Stimulated activated CD4-positive, alpha-beta T cell treated with anti-CD3 and anti-CD28 coated beads, Interleukin-12 subunit alpha, Interleukin-12 subunit beta, amount 100 ng/mL, for 24 hours (primary cell): Measurements from ENCODE around the gene SLC38A11.

Experiments
- DNase-seq, 2 experiments: peaks; one replicate each; pipeline ENCODE4 v3.0.0-alpha.2; 2020; ENCODE audit warnings: low read depth in 2 of 2

Gene SLC38A11

GRCh38 chr2:164972216-164972615 lies 16.9 kb upstream of the SLC38A11 start:
- DNase-seq: no peak

GRCh38 chr2:164969909-164970690 lies 14.8 kb upstream of the SLC38A11 start:
- DNase-seq: no peak

DNA sequence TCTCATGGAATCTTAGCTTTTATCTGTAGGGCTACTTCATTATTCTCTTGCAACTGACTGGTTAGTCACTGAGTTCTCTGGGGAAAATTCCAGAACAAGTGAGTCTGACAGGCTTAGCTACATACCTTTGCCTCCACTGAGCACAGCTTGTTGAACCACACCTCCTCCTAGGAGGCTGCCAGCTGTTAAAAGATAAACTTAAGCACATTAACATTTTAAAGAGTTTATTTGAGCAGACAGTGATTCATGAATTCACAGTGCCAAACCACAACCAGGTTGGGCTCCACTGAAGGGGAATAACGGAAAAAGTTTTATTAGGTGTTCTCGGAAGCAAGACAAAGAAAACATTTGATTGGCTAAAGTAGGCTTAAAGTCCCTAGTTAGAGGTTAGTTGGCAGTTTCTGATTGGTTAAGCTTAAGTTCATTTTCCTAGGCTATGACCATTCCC lies 12.5 kb upstream of the SLC38A11 start:
- DNase-seq: no peak

DNA sequence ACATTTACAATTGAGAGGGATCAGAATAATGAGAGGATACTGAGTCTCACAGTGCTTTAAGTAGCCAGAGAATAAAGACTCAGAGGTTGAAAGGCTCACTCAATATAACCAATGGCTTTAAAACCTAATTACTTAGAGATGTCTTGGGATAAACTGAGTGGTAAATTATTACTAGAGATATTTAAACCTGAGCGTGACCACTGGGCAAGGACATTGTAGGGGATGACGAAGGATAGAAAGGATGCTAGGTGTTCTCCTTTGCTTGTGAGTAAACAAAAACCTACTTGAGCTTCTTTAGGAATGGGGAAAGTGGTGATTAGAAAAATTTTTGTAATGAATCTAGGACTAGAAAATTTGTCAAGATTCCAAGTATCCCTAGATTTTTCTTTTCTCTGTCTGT lies 12.0 kb upstream of the SLC38A11 start:
- DNase-seq: no peak

GRCh38 chr2:164964700-164965099 lies 9.4 kb upstream of the SLC38A11 start:
- no peak for DNase-seq

DNA sequence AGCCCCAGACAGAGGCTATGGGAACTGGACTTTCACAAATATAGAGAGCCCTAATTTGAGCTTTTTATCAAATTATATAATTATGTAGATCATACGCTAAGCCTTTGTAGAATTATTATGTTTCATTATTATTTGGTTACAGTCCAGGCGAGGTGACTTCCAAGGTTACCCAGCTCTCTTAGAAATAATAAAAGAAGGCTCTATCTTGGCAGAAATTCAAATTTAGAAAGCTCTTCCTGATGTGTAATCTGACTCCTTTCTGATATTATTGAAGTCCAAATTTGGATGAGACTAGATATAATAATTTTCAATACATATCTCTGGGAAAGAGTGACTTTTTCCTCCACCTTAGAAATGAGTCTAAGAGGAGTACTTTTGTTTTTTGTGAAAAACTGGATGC lies 4.8 kb upstream of the SLC38A11 start:
- no peak for DNase-seq

DNA sequence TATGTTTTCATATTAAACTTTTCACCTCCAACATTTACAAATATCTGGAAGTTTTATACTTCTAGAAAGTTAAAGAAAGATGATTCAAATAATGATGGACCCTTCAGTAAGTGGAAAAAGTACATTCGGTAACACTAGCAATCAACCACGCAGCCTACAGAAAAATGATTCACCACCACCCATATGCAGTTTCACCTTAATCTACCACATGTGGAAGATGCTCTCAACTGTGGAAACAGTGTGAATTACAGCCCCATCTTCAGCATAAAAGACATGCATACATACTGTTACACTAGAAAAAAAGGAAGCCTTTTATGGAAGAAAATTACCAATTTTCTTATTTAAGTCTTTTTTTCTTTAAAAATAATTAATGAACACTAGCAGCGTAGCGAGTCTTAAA lies 1.1 kb downstream of the SLC38A11 start:
- no peak for DNase-seq

- no peak for DNase-seq
Measured at GRCh38 chr2:164953279-164953678, 2.0 kb downstream of the SLC38A11 start.

DNA sequence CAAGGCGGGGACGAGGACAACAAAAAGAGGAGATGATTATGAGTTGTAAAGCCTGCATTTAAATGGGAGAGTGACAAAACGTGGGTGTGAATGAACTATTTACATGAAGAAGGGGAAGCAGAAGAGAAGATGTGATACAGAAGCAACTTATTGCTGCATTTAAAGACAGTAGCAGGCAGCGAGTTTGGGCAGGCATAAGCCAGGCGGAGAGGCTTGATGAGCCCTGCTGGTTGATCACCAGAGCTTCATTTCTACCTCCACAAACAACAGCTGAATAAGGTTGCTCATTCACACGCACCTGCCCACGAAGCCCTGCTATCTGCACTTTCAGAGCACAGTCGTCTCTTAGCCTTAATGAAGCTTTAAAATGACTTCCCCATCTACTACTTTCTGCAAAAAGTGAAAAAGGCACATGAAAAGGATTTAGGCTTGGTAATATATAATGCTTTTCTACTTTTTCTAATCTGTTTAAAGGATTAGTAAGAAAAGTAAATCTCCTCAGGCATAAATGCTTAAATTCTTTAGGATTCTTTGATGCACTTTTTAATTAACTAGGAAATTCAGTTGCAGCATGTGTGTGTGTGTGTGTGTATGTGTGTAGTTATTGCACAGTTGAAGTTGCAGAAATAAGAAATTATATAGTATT lies 3.1 kb downstream of the SLC38A11 start:
- no peak for DNase-seq

DNA sequence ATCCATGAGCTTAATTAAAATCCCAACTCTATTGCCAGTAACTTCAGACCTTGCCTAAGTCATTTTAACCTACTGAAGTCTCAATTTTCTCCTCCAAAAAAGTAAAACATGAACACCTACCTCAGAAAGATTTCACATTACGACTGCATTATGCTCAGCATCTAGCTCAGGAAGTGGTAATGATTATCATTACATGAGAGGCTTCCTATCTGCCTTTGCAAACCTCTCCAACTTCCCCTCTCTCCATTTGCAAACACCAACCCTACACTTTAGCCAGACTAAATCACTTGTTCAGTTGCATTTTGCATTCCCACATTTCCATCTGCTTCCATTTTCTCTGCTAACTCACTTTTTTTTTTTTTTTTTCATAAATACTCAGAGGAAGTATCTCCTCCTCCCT lies 6.8 kb downstream of the SLC38A11 start:
- DNase-seq: no peak

GRCh38 chr2:164947281-164947680 lies 8.0 kb downstream of the SLC38A11 start:
- no peak for DNase-seq

GRCh38 chr2:164943289-164943688 lies 12.0 kb downstream of the SLC38A11 start:
- no peak for DNase-seq

DNA sequence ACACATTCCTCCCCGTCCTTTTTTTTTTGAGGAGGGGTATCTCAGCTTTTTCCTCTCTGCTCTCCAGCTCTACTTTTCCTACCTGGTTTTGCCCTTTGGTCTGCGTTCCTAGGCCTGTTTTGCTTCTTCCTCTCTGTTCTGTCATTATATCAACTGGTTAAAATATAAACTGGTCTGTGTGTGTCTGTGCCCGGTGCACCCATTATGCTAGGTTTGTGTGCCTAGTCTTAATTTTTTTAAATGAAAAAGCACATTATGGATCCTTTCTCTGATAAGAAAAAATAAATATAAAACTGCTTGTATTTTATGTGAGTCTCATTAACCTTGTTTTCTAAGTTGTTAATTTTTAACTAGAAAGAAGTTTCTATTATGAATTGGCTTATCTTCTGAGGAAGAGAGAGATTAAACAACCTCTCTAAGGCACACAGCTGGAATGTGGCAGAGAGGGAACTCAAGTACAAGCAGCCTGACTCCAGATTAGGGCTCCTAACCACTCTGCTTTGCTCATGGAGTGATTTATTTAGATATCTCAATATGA lies 17.4 kb downstream of the SLC38A11 start:
- DNase-seq: no peak

- DNase-seq: no peak
Measured at GRCh38 chr2:164935118-164936101, 19.9 kb downstream of the SLC38A11 start.

GRCh38 chr2:164934401-164935117 lies 20.8 kb downstream of the SLC38A11 start:
- DNase-seq: no peak

DNA sequence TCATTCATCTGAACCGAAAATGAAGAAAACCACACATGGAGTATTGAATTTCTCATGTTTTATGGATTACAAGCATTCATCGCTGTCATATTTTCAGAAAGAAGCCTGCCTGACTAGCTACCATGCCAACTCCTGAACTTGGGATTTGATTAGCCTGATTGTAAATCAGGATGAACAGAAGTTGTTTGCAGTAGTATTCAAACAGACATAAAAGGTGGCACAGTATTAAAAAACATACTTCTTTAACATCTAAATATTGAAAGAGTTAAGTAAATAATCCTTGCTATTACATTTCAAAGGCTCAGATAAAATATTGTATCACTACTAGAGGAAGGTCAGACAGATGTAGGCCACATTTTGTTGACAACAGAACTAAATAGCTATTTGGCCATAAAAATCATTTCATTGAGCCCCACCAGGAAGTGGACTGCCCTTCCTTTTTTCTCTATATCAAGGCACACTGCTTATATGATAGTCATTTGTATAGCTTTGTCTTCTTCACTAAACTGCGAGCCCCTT lies 21.6 kb downstream of the SLC38A11 start:
- DNase-seq: no peak

DNA sequence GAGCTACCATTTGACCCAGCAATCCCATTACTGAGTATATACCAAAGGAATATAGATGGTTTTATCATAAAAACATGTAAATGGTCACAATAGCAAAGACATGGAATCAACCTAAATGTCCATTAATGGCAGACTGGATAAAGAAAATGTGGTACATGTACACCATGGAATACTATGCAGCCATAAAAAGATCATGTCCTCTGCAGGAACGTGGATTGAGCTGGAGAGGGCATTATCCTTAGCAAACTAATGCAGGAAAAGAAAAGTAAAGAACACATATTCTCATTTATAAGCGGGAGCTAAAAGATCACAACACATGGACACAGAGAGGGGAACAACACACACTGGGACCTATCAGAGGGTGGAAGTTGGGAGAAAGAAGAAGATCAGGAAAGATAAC lies 22.9 kb downstream of the SLC38A11 start:
- DNase-seq: no peak

- DNase-seq: no peak
Measured at GRCh38 chr2:164928101-164928673, 27.1 kb downstream of the SLC38A11 start.

GRCh38 chr2:164922134-164922533 lies 33.2 kb downstream of the SLC38A11 start:
- no peak for DNase-seq

DNA sequence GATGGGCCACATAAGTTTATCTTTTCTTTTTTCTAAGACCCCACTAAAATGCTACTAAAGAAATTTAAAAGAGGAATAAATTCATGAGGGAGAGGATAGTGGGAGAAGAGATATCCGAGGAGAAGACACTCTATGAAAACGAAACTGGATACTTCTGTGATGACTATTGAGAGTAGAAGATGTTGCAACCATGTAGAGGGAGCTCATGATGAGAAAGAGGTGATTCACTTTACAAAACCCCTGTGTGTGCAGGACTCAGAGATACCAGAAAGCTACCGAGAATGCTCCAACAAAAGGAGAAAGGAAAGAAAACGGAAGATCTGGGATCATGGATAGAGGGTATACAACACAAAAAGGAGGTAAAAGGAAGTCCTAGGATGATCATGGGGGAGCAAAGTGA lies 34.9 kb downstream of the SLC38A11 start:
- DNase-seq: no peak
